B cell (primary cell): ENCODE data around the gene KCNJ5. TPM values are rescaled to one million over a fixed set of nuclear protein-coding genes. Genes with fewer than 3 reads are reported as not detected.

Experiments used
- ATAC-seq: fragments of 200-7000 bp; cut with Tn5 transposase; one replicate; pipeline ENCODE4 v1.10.0; 2021; ENCODE audit warnings: low read depth, mild to moderate bottlenecking, moderate number of reproducible peaks, moderate library complexity
- CTCF ChIA-PET: fragments of 350-600 bp; sonication (Branson Sonifier 250); formaldehyde crosslinking; loops from one replicate; lab custom pipeline; 2021; ENCODE audit warnings: antibody characterized with exemption, inconsistent platforms; lab: Charles Lee
- POLR2A ChIA-PET: fragments of 350-600 bp; sonication (Branson Sonifier 250); formaldehyde crosslinking; loops from one replicate; lab custom pipeline; 2021; ENCODE audit warnings: antibody characterized with exemption; lab: Charles Lee
- DNase-seq: peaks from one replicate; pipeline ENCODE4 v3.0.0; 2013
- H2AFZ ChIP-seq: 2 replicates; pipeline ENCODE4 v1.6.1; 2012; ENCODE audit warnings: mild to moderate bottlenecking, low read depth, low read length; ENCODE audit not compliant: insufficient read depth, poor library complexity, severe bottlenecking
- H3K27ac ChIP-seq, 2 donors: 1 replicate in 1 of 2; 2 replicates in 1 of 2; pipeline ENCODE4 v1.5.1; 2012 to 2013; ENCODE audit warnings: low read length in 2 of 2, mild to moderate bottlenecking in 2 of 2, moderate library complexity in 1 of 2
- H3K27me3 ChIP-seq, 4 experiments: fragments of 200-600 bp in 1 of 4; sonication (generic) in 1 of 4; replicated peaks in 1 of 4; 1 replicate in 2 of 4; 2 replicates in 2 of 4; pipeline versions ENCODE4 v1.6.1 to v1.7.0; 2013 to 2016; ENCODE audit warnings: low read length in 3 of 4, mild to moderate bottlenecking in 2 of 4, mixed read lengths in 1 of 4, moderate library complexity in 1 of 4; ENCODE audit not compliant: insufficient read depth in 4 of 4, control insufficient read depth in 3 of 4; ENCODE audit errors: control extremely low read depth in 1 of 4
- H3K36me3 ChIP-seq, 2 experiments: replicated peaks in 1 of 2; 1 replicate in 1 of 2; 2 replicates in 1 of 2; pipeline versions ENCODE4 v1.6.1 to v1.7.1; 2013; ENCODE audit warnings: low read length in 1 of 2; ENCODE audit not compliant: insufficient read depth in 2 of 2, control insufficient read depth in 1 of 2; ENCODE audit errors: control extremely low read depth in 1 of 2, extremely low read depth in 1 of 2
- H3K4me1 ChIP-seq, 2 donors: fragments of 200-600 bp in 1 of 2; sonication (generic) in 1 of 2; 1 replicate in 1 of 2; 2 replicates in 1 of 2; pipeline versions ENCODE4 v1.5.1 to v1.6.1; 2013 to 2017; ENCODE audit warnings: low read length in 2 of 2; ENCODE audit not compliant: control insufficient read depth in 2 of 2, insufficient read depth in 2 of 2
- H3K4me2 ChIP-seq: replicated peaks from 2 replicates; pipeline ENCODE3; 2012; ENCODE audit warnings: mild to moderate bottlenecking, low read depth, low read length; ENCODE audit not compliant: poor library complexity, severe bottlenecking
- H3K4me3 ChIP-seq, 5 experiments: fragments of 200-600 bp in 1 of 5; sonication (generic) in 1 of 5; 1 replicate in 3 of 5; 2 replicates in 2 of 5; pipeline versions ENCODE4 v1.5.1 to v1.7.0; 2011 to 2016; ENCODE audit warnings: low read length in 4 of 5, mild to moderate bottlenecking in 4 of 5, low read depth in 2 of 5, control low read depth in 1 of 5, moderate library complexity in 1 of 5; ENCODE audit not compliant: insufficient read depth in 1 of 5; ENCODE audit errors: control extremely low read depth in 1 of 5, extremely low read depth in 1 of 5
- H3K79me2 ChIP-seq: fragments of 200-600 bp; sonication (generic); one replicate; pipeline ENCODE4 v1.6.0; 2016; ENCODE audit warnings: low read length; ENCODE audit not compliant: control insufficient read depth, insufficient read depth
- H3K9ac ChIP-seq: fragments of 200-600 bp; sonication (generic); 2 replicates; pipeline ENCODE4 v1.6.1; 2017; ENCODE audit warnings: mild to moderate bottlenecking, low read length, moderate library complexity
- H3K9me3 ChIP-seq, 3 donors: one replicate each; pipeline versions ENCODE4 v1.6.1 to v1.7.1; 2013; ENCODE audit warnings: low read length in 2 of 3; ENCODE audit not compliant: control insufficient read depth in 2 of 3, insufficient read depth in 1 of 3; ENCODE audit errors: control extremely low read depth in 1 of 3
- H4K20me1 ChIP-seq: 2 replicates; pipeline ENCODE4 v1.6.0; 2012; ENCODE audit warnings: mild to moderate bottlenecking, low read length; ENCODE audit not compliant: insufficient read depth, control insufficient read depth, poor library complexity, severe bottlenecking
- H3K27ac Mint-ChIP-seq: one replicate; pipeline ENCODE4 v1.8.0; 2021; ENCODE audit warnings: mixed read lengths
- H3K27me3 Mint-ChIP-seq: one replicate; pipeline ENCODE4 v1.8.0; 2021; ENCODE audit warnings: mixed read lengths
- H3K4me1 Mint-ChIP-seq: one replicate; pipeline ENCODE4 v1.8.0; 2021; ENCODE audit warnings: mixed read lengths
- H3K4me3 Mint-ChIP-seq: one replicate; pipeline ENCODE4 v1.8.0; 2021; ENCODE audit warnings: mixed read lengths
- H3K9me3 Mint-ChIP-seq: one replicate; pipeline ENCODE4 v1.8.0; 2022; ENCODE audit warnings: mixed read lengths; ENCODE audit not compliant: insufficient read depth
- EZH2 ChIP-seq: IDR thresholded peaks from 2 replicates; pipeline ENCODE4 v1.6.1; 2012; ENCODE audit warnings: borderline replicate concordance, low read depth, mild to moderate bottlenecking, moderate library complexity, low read length; ENCODE audit not compliant: insufficient read depth, poor library complexity, severe bottlenecking
- WGBS: methylation state at CpG from one replicate; pipeline ENCODE4 v1.1.5; 2013; ENCODE audit warnings: missing lambda C conversion rate; ENCODE audit not compliant: insufficient coverage; 5-methylcytosine and 5-hydroxymethylcytosine counted together
- intact Hi-C: fragments of 100-400 bp; cut with micrococcal nuclease; formaldehyde crosslinking; loops from one replicate; pipeline ENCODE4 v1.10.0; 2022
- polyA plus RNA-seq: library from polyadenylated mRNA; depleted of rRNA; stranded (reverse); fragments of >200 nt; gene quantifications from 2 replicates; pipeline ENCODE4 v1.2.3, GENCODE V29; 2012
- total RNA-seq, 2 donors: library from RNA; stranded (reverse); fragments of 120-200 nt in 1 of 2; gene quantifications; 1 replicate in 1 of 2; 2 replicates in 1 of 2; pipeline versions ENCODE4 v1.2.3 to v1.2.4, GENCODE V29; 2013 to 2022
- TF ChIP-seq, protein P1 (sequence below): fragments of 200-600 bp; IDR thresholded peaks from one replicate; pipeline ENCODE4 v1.8.0; 2022; ENCODE audit warnings: antibody characterized with exemption, mild to moderate bottlenecking

KCNJ5 gene
- total and polyA plus RNA-seq, 2 donors (not counting 1 experiment from before 2014, with no cell fraction given): 0.01 TPM; not detected in 1

- no peak overlapping the region for H3K9ac ChIP-seq
- peaks cover 0 to 24% (median 0%) of the 10 kb centered on the region in 4 experiments for H3K27me3 ChIP-seq
- ChIA-PET POLR2A (no interaction called here), CTCF (no interaction called here)
- no peak overlapping the region for H3K4me3 Mint-ChIP-seq
- DNase-seq: no peak
- H2AFZ ChIP-seq: no peak overlapping the region
- H3K79me2 ChIP-seq: no peaks in the 10 kb centered on the region
- no peaks in the 10 kb centered on the region for H4K20me1 ChIP-seq
- no peak for TF ChIP-seq EZH2
- TF ChIP-seq, protein P1, sequence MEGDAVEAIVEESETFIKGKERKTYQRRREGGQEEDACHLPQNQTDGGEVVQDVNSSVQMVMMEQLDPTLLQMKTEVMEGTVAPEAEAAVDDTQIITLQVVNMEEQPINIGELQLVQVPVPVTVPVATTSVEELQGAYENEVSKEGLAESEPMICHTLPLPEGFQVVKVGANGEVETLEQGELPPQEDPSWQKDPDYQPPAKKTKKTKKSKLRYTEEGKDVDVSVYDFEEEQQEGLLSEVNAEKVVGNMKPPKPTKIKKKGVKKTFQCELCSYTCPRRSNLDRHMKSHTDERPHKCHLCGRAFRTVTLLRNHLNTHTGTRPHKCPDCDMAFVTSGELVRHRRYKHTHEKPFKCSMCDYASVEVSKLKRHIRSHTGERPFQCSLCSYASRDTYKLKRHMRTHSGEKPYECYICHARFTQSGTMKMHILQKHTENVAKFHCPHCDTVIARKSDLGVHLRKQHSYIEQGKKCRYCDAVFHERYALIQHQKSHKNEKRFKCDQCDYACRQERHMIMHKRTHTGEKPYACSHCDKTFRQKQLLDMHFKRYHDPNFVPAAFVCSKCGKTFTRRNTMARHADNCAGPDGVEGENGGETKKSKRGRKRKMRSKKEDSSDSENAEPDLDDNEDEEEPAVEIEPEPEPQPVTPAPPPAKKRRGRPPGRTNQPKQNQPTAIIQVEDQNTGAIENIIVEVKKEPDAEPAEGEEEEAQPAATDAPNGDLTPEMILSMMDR: no peak
- intact Hi-C loops: no loop called here
- no peaks in the 10 kb centered on the region for H3K36me3 ChIP-seq
- no peaks in the 10 kb centered on the region for H3K9me3 Mint-ChIP-seq
- 94% methylated on average over 2 of the region's 7 CpGs for WGBS
- H3K4me1 Mint-ChIP-seq: peaks cover 14% of the 10 kb centered on the region
- H3K4me2 ChIP-seq: no peak overlapping the region
- no peak overlapping the region for H3K4me3 ChIP-seq
- peaks cover 11% of the 10 kb centered on the region in 2 donors for H3K4me1 ChIP-seq
- ATAC-seq: no peak
- no peak overlapping the region for H3K27ac Mint-ChIP-seq
- no peak overlapping the region for H3K27ac ChIP-seq
- peaks cover 14% of the 10 kb centered on the region for H3K27me3 Mint-ChIP-seq
- peaks cover 0 to 6% (median 0%) of the 10 kb centered on the region in 3 donors for H3K9me3 ChIP-seq
These were observed 32.9 kb downstream of the KCNJ5 start for GRCh38 chr11:128924104-128924503.

- ChIA-PET POLR2A (no interaction called here), CTCF (no interaction called here)
- ATAC-seq (no peak), DNase-seq (no peak)
- intact Hi-C loops: no loop called here
- 85% methylated on average over 15 of the region's 16 CpGs for WGBS
- H3K27ac Mint-ChIP-seq: no peak overlapping the region
- no peak overlapping the region for H3K4me3 Mint-ChIP-seq
- Histone ChIP-seq H3K4me2 (no peak overlapping the region), H4K20me1 (no peaks in the 10 kb centered on the region), H2AFZ (no peak overlapping the region), H3K27ac (no peak overlapping the region), H3K9me3 (peaks cover 0 to 6% (median 0%) of the 10 kb centered on the region in 3 donors), H3K27me3 (peaks cover 0 to 24% (median 0%) of the 10 kb centered on the region in 4 experiments), H3K9ac (no peak overlapping the region), H3K36me3 (no peaks in the 10 kb centered on the region), H3K4me3 (no peak overlapping the region), H3K4me1 (peaks cover 7 to 11% of the 10 kb centered on the region in 2 donors), H3K79me2 (no peaks in the 10 kb centered on the region)
- peaks cover 11% of the 10 kb centered on the region for H3K27me3 Mint-ChIP-seq
- no peaks in the 10 kb centered on the region for H3K9me3 Mint-ChIP-seq
- TF ChIP-seq, protein P1: no peak
- no peak for TF ChIP-seq EZH2
- peaks cover 16% of the 10 kb centered on the region for H3K4me1 Mint-ChIP-seq
These were observed 33.5 kb downstream of the KCNJ5 start for GRCh38 chr11:128924510-128925249.
